GM20431 (cell line): ENCODE measurements around the gene NCBP3.

ENCODE experiments used
- in situ Hi-C: fragments of 300-500 bp; cut with MseI, MboI; formaldehyde crosslinking; loops from one replicate; pipeline ENCODE4 v1.15.0; 2020; ENCODE audit warnings: low sequenced_read_pairs; ENCODE audit not compliant: unreplicated experiment

NCBP3 gene

GRCh38 chr17:3882276-3882675 lies 36.2 kb upstream of the NCBP3 start:
- in situ Hi-C loops, result no loop called here

DNA sequence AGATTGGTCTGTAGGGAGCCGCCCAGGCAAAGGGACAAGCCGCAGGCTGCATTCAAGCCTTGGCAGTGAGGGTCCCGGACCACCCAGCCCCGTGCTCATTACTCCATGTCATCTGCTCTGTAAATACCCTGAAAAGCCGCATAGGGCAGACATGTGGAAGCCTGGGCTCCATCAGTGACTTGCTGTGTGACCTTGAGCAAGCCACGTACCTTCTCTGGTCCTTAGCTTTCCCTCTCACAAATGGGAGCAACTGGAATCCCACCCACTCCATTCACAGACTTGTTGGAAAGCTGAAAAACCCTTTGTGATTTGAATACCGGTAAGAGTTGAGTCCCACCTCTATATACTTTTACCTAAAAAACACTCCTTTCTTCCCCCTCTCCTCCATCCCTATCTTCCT lies 34.9 kb upstream of the NCBP3 start:
- in situ Hi-C loops, result no loop called here

DNA sequence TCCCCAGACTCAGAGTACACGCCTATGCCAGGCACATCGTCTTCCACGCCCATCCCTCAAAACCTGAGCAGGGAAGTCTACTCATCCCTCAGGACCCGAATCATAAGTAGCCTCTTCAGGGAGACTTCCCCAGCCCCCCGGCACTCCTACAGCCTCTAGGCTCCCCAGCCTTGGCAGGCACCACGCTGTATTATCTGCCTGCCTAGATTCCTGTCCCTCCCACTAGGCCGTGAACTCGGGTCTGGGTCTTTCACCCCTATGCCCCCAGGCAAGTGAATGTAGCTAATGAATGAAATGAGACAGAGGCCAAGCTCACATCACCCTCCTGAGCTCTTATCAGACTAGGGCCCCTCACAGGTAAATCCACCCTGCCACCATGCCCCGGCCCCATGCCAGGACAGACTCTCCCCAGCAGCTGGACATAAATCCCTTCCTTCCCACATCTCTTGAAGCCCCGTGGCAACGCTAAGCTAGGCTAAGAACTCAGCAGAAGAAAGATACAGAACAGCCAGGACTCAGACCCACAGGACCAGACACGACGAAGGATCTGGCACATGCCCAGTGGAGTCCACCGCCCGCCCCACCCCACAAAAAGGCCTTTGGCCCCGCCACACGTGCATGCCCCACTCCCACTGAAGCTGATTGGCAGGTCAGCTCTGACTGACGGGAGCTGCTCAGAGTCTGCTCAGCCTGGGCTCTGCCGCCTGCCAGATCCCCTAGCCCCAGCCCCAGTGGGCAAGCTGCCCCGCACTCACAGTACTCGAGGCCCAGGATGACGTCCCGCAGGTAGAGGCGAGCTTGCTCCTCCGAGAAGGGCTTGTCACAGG lies 33.8 kb upstream of the NCBP3 start:
- in situ Hi-C loops, result no loop called here

DNA sequence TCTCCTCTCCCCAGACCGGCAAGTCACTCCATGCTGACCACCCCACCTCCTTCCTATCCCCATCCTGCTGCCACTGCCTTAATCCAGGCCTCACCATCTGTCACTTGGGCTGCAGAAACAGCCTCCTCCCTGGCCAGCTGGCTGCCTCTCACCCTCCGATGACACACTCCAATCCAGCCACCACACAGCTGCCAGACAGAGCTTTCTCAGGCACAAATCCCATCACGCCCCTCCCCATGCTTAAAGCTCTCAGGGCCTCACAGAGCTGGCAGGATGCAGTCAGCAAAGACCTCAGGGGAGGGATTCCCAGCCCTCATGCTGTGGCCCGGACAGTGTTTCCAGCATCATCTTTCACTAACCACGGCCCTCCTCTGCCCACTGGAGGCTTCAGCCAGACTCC lies 33.1 kb upstream of the NCBP3 start:
- in situ Hi-C loops, result no loop called here

DNA sequence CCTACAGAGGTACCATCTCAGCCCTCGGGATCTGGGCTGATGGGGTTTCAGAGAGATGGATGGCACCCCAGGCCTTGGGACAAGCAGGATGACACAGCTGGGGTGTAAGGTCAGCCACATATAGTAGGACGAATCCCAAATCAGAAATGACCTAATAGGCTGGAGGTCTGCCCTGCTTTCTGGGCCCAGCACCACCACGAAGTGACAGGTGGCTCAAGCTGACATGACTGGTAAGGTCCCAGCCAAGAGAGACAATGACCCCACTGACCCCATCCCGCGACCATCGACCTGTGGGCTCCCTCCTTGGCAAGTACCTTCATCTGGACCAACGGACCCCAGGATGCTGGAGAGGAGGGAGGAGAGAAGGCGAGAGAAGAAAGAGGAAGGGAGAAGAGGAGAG lies 31.2 kb upstream of the NCBP3 start:
- in situ Hi-C loops, result no loop called here

GRCh38 chr17:3875317-3875716 lies 29.3 kb upstream of the NCBP3 start:
- in situ Hi-C loops, result no loop called here

- in situ Hi-C loops, result loop anchor here (25.0 kb wide), 1 partner anchor 138 kb away; no protein-coding TSS in a partner anchor
These were observed 27.8 kb upstream of the NCBP3 start for GRCh38 chr17:3873862-3874261.

DNA sequence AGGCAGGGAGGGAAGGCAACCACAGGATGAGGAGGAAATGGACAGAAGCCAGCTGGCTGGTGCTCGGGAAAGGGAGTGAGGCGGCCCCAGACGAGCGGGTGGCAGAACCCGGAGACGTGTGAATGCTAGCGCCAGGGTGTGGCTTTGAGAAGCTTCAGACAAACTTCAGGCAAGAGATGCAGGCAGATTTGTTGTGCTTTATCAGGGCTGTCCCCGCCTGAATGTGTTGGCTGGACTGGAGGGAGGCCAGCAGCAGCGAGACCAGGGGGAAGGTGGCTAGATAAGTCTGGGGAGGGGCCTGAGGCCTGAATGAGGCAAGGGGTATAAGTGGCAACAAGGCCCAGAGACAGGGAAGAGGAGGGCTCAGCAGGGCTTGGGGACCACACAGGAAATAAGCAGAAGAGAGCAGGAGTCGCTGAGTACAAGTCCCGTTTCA lies 24.8 kb upstream of the NCBP3 start:
- in situ Hi-C loops, result loop anchor here (25.0 kb wide), 1 partner anchor 141 kb away; no protein-coding TSS in a partner anchor

GRCh38 chr17:3867606-3868005 lies 21.6 kb upstream of the NCBP3 start:
- in situ Hi-C loops, result loop anchor here (25.0 kb wide), 1 partner anchor 145 kb away; no protein-coding TSS in a partner anchor

DNA sequence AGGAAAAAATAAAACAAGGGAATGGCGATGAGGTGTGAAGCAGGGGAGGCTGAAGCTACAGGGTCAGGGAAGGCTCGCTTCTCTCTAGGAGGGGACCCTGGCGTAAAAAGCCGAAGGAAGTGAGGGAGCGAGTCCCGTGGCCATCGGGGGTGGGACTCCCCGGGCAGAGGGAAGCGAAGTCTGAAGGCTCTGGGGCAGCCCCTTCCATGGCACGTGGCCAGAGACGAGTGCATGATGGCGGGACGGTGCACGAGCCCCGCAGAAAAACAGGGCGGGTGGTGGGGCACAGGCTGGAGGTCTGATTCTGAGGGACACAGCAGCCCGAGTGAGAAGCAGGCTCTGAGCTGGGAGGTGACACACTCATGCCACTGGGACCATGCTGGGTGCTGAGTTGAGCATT lies 21.1 kb upstream of the NCBP3 start:
- in situ Hi-C loops, result loop anchor here (25.0 kb wide), 1 partner anchor 145 kb away; no protein-coding TSS in a partner anchor

- in situ Hi-C loops, result loop anchor here (25.0 kb wide), 1 partner anchor 146 kb away; no protein-coding TSS in a partner anchor
These were observed 20.2 kb upstream of the NCBP3 start for GRCh38 chr17:3866276-3866675.

DNA sequence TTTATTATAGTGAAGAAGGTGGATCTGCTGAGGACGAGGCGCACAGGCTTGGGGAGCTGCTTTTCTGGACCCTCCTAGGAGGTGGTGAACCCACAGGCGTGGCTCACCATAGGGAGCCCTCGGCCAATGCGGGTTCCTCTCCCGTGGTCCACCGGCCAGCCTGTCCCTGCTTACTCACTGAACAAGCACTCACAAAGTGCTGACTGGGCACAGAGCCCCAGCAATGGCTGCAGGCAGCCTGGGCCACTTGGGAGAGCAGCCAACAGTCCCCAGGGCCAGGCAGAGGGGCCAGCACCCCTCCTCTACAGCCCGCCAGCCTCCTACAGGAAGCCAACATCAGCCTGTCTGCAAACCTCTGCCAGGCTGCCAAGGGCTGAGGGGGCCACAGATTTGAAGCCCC lies 19.1 kb upstream of the NCBP3 start:
- in situ Hi-C loops, result loop anchor here (25.0 kb wide), 1 partner anchor 147 kb away; no protein-coding TSS in a partner anchor

- in situ Hi-C loops, result loop anchor here (25.0 kb wide), 1 partner anchor 148 kb away; no protein-coding TSS in a partner anchor
These were observed 18.5 kb upstream of the NCBP3 start for GRCh38 chr17:3864534-3864933.

DNA sequence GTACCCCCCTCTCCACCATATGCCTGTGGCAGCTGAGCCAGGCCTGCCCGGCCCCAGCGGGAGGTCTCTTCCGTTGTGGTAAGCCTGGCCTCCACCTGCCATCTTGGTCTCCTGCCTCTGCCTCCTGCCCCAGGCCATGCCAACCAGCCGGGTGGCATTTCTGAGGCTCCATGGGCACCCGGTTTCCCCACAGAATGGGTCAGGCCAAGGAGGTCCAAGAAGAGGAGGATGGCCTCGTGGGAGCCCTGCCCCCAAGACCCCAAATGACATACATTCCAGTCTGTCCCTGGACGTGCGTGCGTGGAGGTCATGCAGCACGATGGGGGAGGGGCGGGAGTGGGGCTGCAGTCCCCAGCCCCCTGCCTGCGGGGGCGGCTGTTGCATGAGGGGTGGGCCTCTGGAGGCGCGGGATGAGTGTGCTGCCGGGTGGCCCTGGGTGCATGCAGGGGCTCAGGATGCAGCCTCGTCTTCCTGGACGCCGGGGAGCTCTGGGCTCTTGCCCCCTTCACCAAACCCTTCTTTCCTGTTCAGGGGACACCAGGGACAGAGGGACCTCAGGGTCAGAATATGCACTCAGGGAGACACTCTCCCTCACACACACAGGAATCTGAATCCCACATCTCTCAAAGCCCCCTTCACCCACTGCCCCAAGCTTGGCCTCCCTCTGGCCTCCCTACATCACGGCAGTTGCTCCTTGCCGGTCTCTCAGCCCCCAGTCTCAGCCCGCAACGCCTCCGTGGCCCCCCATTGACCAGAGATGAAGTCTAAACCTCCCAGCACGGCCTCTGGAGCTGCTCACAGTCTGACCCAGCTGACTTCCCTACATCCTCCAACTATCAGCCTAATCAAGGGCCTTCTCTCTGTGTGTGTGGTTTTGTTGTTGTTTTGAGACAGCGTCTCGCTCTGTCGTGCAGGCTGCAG lies 16.0 kb upstream of the NCBP3 start:
- in situ Hi-C loops, result loop anchor here (25.0 kb wide), 1 partner anchor 150 kb away; no protein-coding TSS in a partner anchor

- in situ Hi-C loops, result loop anchor here (25.0 kb wide), 1 partner anchor 151 kb away; no protein-coding TSS in a partner anchor
These were observed 15.1 kb upstream of the NCBP3 start for GRCh38 chr17:3860939-3861700.

- in situ Hi-C loops, result loop anchor here (25.0 kb wide), 1 partner anchor 152 kb away; no protein-coding TSS in a partner anchor
These were observed 13.9 kb upstream of the NCBP3 start for GRCh38 chr17:3859940-3860339.

DNA sequence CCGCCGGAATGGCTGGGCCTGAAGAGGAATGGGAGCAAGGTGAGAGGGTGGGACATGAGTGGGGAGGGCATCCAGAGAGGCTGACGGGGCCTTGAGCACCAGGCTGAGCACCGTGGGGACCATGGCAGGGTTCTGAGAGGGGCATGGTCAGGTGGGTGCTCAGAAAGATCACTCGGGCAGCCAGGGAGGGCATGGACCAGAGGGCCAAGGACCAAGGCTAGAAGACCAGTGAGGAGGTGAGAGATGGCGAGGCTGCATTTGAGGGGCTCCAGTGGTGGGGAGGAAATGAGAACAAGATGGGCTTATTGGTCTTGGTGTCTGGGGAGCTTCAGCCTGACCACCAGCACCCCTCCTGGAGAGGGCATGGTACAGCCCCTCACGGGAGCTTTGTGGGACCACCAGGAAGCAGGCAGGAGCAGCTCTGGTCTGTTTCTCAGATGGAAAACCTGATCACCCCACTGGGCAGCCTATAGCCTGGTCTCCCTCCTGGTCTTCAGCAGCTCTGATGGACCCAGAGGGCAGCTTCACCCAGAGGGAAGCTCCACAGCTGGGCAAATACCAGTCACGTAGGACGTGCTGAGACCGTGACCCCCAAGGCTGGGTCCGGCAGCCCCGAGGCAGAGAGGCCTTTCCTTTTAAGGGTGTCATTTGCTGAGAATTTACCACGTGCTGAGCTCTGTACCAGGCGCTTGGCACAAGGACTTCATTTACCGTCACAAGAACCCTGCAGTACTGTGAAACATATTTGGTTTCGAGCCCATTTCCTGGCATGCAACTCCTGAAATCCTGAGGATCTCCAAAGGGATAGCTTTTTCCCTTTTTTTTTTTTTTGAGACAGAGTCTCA lies 11.4 kb upstream of the NCBP3 start:
- in situ Hi-C loops, result loop anchor here (25.0 kb wide), 1 partner anchor 155 kb away; no protein-coding TSS in a partner anchor

- in situ Hi-C loops, result loop anchor here (25.0 kb wide), 1 partner anchor 158 kb away; no protein-coding TSS in a partner anchor
These were observed 8.2 kb upstream of the NCBP3 start for GRCh38 chr17:3854204-3854603.
